ENCODE measurements around the gene CCND1. TPM values are rescaled to one million over a fixed set of nuclear protein-coding genes. Genes with fewer than 3 reads are reported as not detected.

CCND1 gene
- total and polyA plus RNA-seq, 10 of the 15 experiments (the other 5 are each of a cell fraction or from before 2014, with no cell fraction given), result 0.09 to 6.6 (median 0.59) TPM; not detected in 2

DNA sequence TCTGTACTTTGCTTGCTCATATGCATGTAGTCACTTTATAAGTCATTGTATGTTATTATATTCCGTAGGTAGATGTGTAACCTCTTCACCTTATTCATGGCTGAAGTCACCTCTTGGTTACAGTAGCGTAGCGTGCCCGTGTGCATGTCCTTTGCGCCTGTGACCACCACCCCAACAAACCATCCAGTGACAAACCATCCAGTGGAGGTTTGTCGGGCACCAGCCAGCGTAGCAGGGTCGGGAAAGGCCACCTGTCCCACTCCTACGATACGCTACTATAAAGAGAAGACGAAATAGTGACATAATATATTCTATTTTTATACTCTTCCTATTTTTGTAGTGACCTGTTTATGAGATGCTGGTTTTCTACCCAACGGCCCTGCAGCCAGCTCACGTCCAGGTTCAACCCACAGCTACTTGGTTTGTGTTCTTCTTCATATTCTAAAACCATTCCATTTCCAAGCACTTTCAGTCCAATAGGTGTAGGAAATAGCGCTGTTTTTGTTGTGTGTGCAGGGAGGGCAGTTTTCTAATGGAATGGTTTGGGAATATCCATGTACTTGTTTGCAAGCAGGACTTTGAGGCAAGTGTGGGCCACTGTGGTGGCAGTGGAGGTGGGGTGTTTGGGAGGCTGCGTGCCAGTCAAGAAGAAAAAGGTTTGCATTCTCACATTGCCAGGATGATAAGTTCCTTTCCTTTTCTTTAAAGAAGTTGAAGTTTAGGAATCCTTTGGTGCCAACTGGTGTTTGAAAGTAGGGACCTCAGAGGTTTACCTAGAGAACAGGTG, 11.1 kb downstream of the CCND1 start:
- DNase-seq (ENCODE audit: low read depth, low spot score), result no peak
- FAIRE-seq, result no peak
- Histone ChIP-seq H3K4me2 (ENCODE audit: control insufficient read depth, insufficient read depth) (no peak overlapping the region), H3K9ac (ENCODE audit: control insufficient read depth, insufficient read depth, low read length) (no peak overlapping the region), H4K20me1 (ENCODE audit: control insufficient read depth, insufficient read depth) (no peaks in the 10 kb centered on the region), H3K79me2 (ENCODE audit: control insufficient read depth, insufficient read depth, low read length) (no peaks in the 10 kb centered on the region), H3K4me3 (no peak overlapping the region), H3K27ac (ENCODE audit: control insufficient read depth, insufficient read depth) (no peak overlapping the region), H2AFZ (ENCODE audit: control insufficient read depth, low read depth, low read length) (no peak overlapping the region), H3K4me1 (ENCODE audit: control insufficient read depth, insufficient read depth, low read length) (no peaks in the 10 kb centered on the region; the same call in 1 of the 2 replicates), H3K27me3 (replicated peaks in 1 of 2; ENCODE audit: control insufficient read depth in 2 of 2, insufficient read depth in 2 of 2, low read length in 1 of 2) (no peaks in the 10 kb centered on the region), H3K9me3 (replicated peaks; ENCODE audit: control insufficient read depth, insufficient read depth, low read length) (no peaks in the 10 kb centered on the region; the same call in 2 of the 3 replicates), H3K36me3 (ENCODE audit: control insufficient read depth in 2 of 2, insufficient read depth in 2 of 2, low read length in 1 of 2) (no peaks in the 10 kb centered on the region)
- no peak for ATAC-seq
- in situ Hi-C loops (cut with MboI), result no loop called here
- intact Hi-C loops (cut with micrococcal nuclease; ENCODE audit: unreplicated experiment), result no loop called here
- WGBS (ENCODE audit: insufficient coverage, insufficient replicate concordance, low lambda C conversion rate, missing lambda C conversion rate), result 64% methylated on average over 15 of the region's 15 CpGs
- POLR2A ChIA-PET, result no interaction called here
- CTCF ChIA-PET, result no interaction called here
- no TSS peak for BruUV-seq (replicated peaks)
- TF ChIP-seq, protein P1, sequence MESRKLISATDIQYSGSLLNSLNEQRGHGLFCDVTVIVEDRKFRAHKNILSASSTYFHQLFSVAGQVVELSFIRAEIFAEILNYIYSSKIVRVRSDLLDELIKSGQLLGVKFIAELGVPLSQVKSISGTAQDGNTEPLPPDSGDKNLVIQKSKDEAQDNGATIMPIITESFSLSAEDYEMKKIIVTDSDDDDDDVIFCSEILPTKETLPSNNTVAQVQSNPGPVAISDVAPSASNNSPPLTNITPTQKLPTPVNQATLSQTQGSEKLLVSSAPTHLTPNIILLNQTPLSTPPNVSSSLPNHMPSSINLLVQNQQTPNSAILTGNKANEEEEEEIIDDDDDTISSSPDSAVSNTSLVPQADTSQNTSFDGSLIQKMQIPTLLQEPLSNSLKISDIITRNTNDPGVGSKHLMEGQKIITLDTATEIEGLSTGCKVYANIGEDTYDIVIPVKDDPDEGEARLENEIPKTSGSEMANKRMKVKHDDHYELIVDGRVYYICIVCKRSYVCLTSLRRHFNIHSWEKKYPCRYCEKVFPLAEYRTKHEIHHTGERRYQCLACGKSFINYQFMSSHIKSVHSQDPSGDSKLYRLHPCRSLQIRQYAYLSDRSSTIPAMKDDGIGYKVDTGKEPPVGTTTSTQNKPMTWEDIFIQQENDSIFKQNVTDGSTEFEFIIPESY (IDR thresholded peaks at IDR 0.05), result no peak
- TF ChIP-seq POLR2AphosphoS2 (IDR thresholded peaks at IDR 0.05; ENCODE audit: low read depth, low read length), result no peak
- no peak for TF ChIP-seq POU2F2 (IDR thresholded peaks at IDR 0.05; ENCODE audit: borderline replicate concordance, low read depth, low read length)
- TF ChIP-seq, protein P2, sequence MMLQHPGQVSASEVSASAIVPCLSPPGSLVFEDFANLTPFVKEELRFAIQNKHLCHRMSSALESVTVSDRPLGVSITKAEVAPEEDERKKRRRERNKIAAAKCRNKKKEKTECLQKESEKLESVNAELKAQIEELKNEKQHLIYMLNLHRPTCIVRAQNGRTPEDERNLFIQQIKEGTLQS (IDR thresholded peaks at IDR 0.05; ENCODE audit: borderline replicate concordance, extremely low read depth, low read depth, low read length), result no peak
- no peak for TF ChIP-seq RB1 (IDR thresholded peaks at IDR 0.05; ENCODE audit: borderline replicate concordance)
- no peak for TF ChIP-seq EED (IDR thresholded peaks at IDR 0.05; ENCODE audit: low read depth)
- TF ChIP-seq, protein P3, sequence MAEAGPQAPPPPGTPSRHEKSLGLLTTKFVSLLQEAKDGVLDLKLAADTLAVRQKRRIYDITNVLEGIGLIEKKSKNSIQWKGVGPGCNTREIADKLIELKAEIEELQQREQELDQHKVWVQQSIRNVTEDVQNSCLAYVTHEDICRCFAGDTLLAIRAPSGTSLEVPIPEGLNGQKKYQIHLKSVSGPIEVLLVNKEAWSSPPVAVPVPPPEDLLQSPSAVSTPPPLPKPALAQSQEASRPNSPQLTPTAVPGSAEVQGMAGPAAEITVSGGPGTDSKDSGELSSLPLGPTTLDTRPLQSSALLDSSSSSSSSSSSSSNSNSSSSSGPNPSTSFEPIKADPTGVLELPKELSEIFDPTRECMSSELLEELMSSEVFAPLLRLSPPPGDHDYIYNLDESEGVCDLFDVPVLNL (IDR thresholded peaks at IDR 0.05; ENCODE audit: low read depth, low read length), result no peak
- no peak for TF ChIP-seq IKZF1 (conservative IDR thresholded peaks at IDR 0.05)
- TF ChIP-seq, protein P4, sequence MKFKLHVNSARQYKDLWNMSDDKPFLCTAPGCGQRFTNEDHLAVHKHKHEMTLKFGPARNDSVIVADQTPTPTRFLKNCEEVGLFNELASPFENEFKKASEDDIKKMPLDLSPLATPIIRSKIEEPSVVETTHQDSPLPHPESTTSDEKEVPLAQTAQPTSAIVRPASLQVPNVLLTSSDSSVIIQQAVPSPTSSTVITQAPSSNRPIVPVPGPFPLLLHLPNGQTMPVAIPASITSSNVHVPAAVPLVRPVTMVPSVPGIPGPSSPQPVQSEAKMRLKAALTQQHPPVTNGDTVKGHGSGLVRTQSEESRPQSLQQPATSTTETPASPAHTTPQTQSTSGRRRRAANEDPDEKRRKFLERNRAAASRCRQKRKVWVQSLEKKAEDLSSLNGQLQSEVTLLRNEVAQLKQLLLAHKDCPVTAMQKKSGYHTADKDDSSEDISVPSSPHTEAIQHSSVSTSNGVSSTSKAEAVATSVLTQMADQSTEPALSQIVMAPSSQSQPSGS (IDR thresholded peaks at IDR 0.05; ENCODE audit: low read length), result no peak
- TF ChIP-seq, protein P5, sequence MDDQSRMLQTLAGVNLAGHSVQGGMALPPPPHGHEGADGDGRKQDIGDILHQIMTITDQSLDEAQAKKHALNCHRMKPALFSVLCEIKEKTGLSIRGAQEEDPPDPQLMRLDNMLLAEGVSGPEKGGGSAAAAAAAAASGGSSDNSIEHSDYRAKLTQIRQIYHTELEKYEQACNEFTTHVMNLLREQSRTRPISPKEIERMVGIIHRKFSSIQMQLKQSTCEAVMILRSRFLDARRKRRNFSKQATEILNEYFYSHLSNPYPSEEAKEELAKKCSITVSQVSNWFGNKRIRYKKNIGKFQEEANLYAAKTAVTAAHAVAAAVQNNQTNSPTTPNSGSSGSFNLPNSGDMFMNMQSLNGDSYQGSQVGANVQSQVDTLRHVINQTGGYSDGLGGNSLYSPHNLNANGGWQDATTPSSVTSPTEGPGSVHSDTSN (IDR thresholded peaks at IDR 0.05; ENCODE audit: insufficient replicate concordance, low read depth, low read length), result no peak
- no peak for TF ChIP-seq CHD2 (IDR thresholded peaks at IDR 0.05; ENCODE audit: borderline replicate concordance, low read depth, low read length)
- RAD21 ChIA-PET (ENCODE audit: unreplicated experiment), result no interaction called here
- SMC1A ChIA-PET (ENCODE audit: uncharacterized antibody, unreplicated experiment), result no interaction called here
